H9 (cell line): ENCODE measurements around the gene ADAM22. TPM values are rescaled to one million over a fixed set of nuclear protein-coding genes. Genes with fewer than 3 reads are reported as not detected.

Source experiments
- DNase-seq: peaks from one replicate; pipeline ENCODE4 v3.0.0-alpha.2; 2017
- H2AFZ ChIP-seq: one replicate; pipeline ENCODE4 v1.6.1; 2013; ENCODE audit warnings: mild to moderate bottlenecking, low read length, control low read depth, moderate library complexity
- H2AK5ac ChIP-seq: 2 replicates; pipeline ENCODE4 v1.6.1; 2013; ENCODE audit warnings: low read length, control low read depth, mixed read lengths; ENCODE audit not compliant: insufficient read length
- H2BK120ac ChIP-seq: one replicate; pipeline ENCODE4 v1.6.1; 2013; ENCODE audit warnings: low read depth, mild to moderate bottlenecking, low read length, control low read depth, inconsistent platforms; ENCODE audit not compliant: poor library complexity, severe bottlenecking
- H2BK12ac ChIP-seq: 2 replicates; pipeline ENCODE4 v1.6.1; 2013; ENCODE audit warnings: low read length, control low read depth, mixed read lengths, low read depth; ENCODE audit not compliant: insufficient read length
- H2BK15ac ChIP-seq: 2 replicates; pipeline ENCODE4 v1.6.1; 2013; ENCODE audit warnings: low read depth, low read length, control low read depth
- H2BK20ac ChIP-seq: one replicate; pipeline ENCODE4 v1.6.1; 2013; ENCODE audit warnings: low read depth, mild to moderate bottlenecking, low read length, control low read depth, inconsistent platforms; ENCODE audit not compliant: poor library complexity, severe bottlenecking
- H2BK5ac ChIP-seq: 2 replicates; pipeline ENCODE4 v1.6.1; 2013; ENCODE audit warnings: low read length, control low read depth, mixed read lengths; ENCODE audit not compliant: insufficient read length
- H3K14ac ChIP-seq: 2 replicates; pipeline ENCODE4 v1.6.1; 2013; ENCODE audit warnings: low read length, control low read depth; ENCODE audit not compliant: insufficient read depth
- H3K18ac ChIP-seq: 2 replicates; pipeline ENCODE4 v1.6.1; 2013; ENCODE audit warnings: low read depth, mild to moderate bottlenecking, mixed read lengths, low read length, control low read depth; ENCODE audit not compliant: insufficient read length
- H3K23ac ChIP-seq: 2 replicates; pipeline ENCODE4 v1.6.1; 2013; ENCODE audit warnings: low read length, control low read depth, mixed read lengths, low read depth; ENCODE audit not compliant: insufficient read length
- H3K23me2 ChIP-seq: 2 replicates; pipeline ENCODE4 v1.6.1; 2013; ENCODE audit warnings: low read depth, mild to moderate bottlenecking, mixed read lengths, low read length, control low read depth; ENCODE audit not compliant: insufficient read length, poor library complexity, severe bottlenecking
- H3K27ac ChIP-seq: 2 replicates; pipeline ENCODE4 v1.5.1; 2013; ENCODE audit warnings: low read length, control low read depth, mixed read lengths, low read depth; ENCODE audit not compliant: insufficient read length
- H3K27me3 ChIP-seq: 2 replicates; pipeline ENCODE4 v1.6.1; 2013; ENCODE audit warnings: low read length, control low read depth, inconsistent platforms; ENCODE audit not compliant: insufficient read depth
- H3K4ac ChIP-seq: 2 replicates; pipeline ENCODE4 v1.6.1; 2013; ENCODE audit warnings: low read depth, mild to moderate bottlenecking, control low read depth, inconsistent platforms, low read length, moderate library complexity
- H3K4me1 ChIP-seq: 2 replicates; pipeline ENCODE4 v1.6.1; 2013; ENCODE audit warnings: low read length, control low read depth, inconsistent platforms; ENCODE audit not compliant: insufficient read depth
- H3K4me2 ChIP-seq: 2 replicates; pipeline ENCODE4 v1.6.1; 2013; ENCODE audit warnings: low read length, control low read depth, mixed read lengths; ENCODE audit not compliant: insufficient read length, insufficient read depth
- H3K56ac ChIP-seq: 2 replicates; pipeline ENCODE4 v1.6.1; 2013; ENCODE audit warnings: low read depth, mild to moderate bottlenecking, mixed read lengths, low read length, control low read depth; ENCODE audit not compliant: insufficient read length
- H3K79me1 ChIP-seq: 2 replicates; pipeline ENCODE4 v1.6.1; 2013; ENCODE audit warnings: low read depth, mild to moderate bottlenecking, moderate library complexity, low read length, control low read depth, inconsistent platforms; ENCODE audit not compliant: insufficient read depth, poor library complexity, severe bottlenecking
- H3K79me2 ChIP-seq: 2 replicates; pipeline ENCODE4 v1.6.1; 2013; ENCODE audit warnings: low read length, control low read depth, inconsistent platforms; ENCODE audit not compliant: insufficient read depth
- H3K9ac ChIP-seq: 2 replicates; pipeline ENCODE4 v1.6.1; 2013; ENCODE audit warnings: low read length, control low read depth, mixed read lengths; ENCODE audit not compliant: insufficient read length; ENCODE audit errors: extremely low read depth
- H3K9me3 ChIP-seq: one replicate; pipeline ENCODE4 v1.6.1; 2013; ENCODE audit warnings: low read depth, low read length, inconsistent platforms; ENCODE audit not compliant: control insufficient read depth
- H3T11ph ChIP-seq: one replicate; pipeline ENCODE4 v1.6.1; 2013; ENCODE audit warnings: mild to moderate bottlenecking, low read length, control low read depth, inconsistent platforms
- H4K20me1 ChIP-seq: one replicate; pipeline ENCODE4 v1.6.1; 2013; ENCODE audit not compliant: control insufficient read depth, insufficient read length, insufficient read depth
- H4K5ac ChIP-seq: 2 replicates; pipeline ENCODE4 v1.6.1; 2013; ENCODE audit warnings: low read depth, mild to moderate bottlenecking, mixed read lengths, low read length, control low read depth; ENCODE audit not compliant: insufficient read length
- H4K8ac ChIP-seq: replicated peaks from 2 replicates; pipeline ENCODE4 v1.6.1; 2013; ENCODE audit warnings: low read length, control low read depth, mixed read lengths, low read depth; ENCODE audit not compliant: insufficient read length
- H4K91ac ChIP-seq: 2 replicates; pipeline ENCODE4 v1.6.1; 2013; ENCODE audit warnings: low read depth, mild to moderate bottlenecking, moderate library complexity, mixed read lengths, low read length, control low read depth; ENCODE audit not compliant: insufficient read length
- H3K27ac Mint-ChIP-seq, 3 experiments: 2 replicates in 2 of 3; 3 replicates in 1 of 3; pipeline ENCODE4 v1.8.0; 2020 to 2021; ENCODE audit warnings: mixed read lengths in 3 of 3, mild to moderate bottlenecking in 1 of 3, moderate library complexity in 1 of 3
- H3K27me3 Mint-ChIP-seq: 2 replicates; pipeline ENCODE4 v1.8.0; 2021; ENCODE audit warnings: low read depth, mild to moderate bottlenecking, moderate library complexity, mixed read lengths
- H3K36me3 Mint-ChIP-seq, 3 experiments: 2 replicates in 2 of 3; 3 replicates in 1 of 3; pipeline ENCODE4 v1.8.0; 2020 to 2021; ENCODE audit warnings: low read depth in 3 of 3, mixed read lengths in 3 of 3; ENCODE audit not compliant: insufficient read depth in 1 of 3
- H3K4me1 Mint-ChIP-seq, 2 experiments: 2 replicates each; pipeline ENCODE4 v1.8.0; 2020; ENCODE audit warnings: mixed read lengths in 2 of 2
- H3K4me3 Mint-ChIP-seq, 2 experiments: 2 replicates in 1 of 2; 3 replicates in 1 of 2; pipeline ENCODE4 v1.8.0; 2020 to 2021; ENCODE audit warnings: mild to moderate bottlenecking in 2 of 2, mixed read lengths in 2 of 2, moderate library complexity in 1 of 2
- H3K9me3 Mint-ChIP-seq, 2 experiments: 2 replicates in 1 of 2; 3 replicates in 1 of 2; pipeline ENCODE4 v1.8.0; 2020; ENCODE audit warnings: mild to moderate bottlenecking in 2 of 2, mixed read lengths in 2 of 2, moderate library complexity in 1 of 2
- CTCF ChIP-seq: fragments of 200-600 bp; sonication (generic); conservative IDR thresholded peaks from 3 replicates; pipeline ENCODE4 v1.8.0; 2021; ENCODE audit warnings: antibody characterized with exemption, mild to moderate bottlenecking
- WGBS: extraction: QIAGEN DNeasy Blood & Tissue Kit; methylation state at CpG from one replicate; pipeline ENCODE4 v1.1.7; 2013; ENCODE audit warnings: missing lambda C conversion rate, low lambda C conversion rate, mixed read lengths; ENCODE audit not compliant: insufficient read length; ENCODE audit errors: extremely low coverage; 5-methylcytosine and 5-hydroxymethylcytosine counted together
- total RNA-seq: library from RNA; stranded (reverse); gene quantifications from 2 replicates; pipeline ENCODE4 v1.2.1, GENCODE V29; 2021

Gene ADAM22
- total RNA-seq, 1 experiment from 2014 or later, result 8.7 TPM

GRCh38 chr7:88111954-88112471, 178.0 kb downstream of the ADAM22 start:
- Histone ChIP-seq H3K9me3 (no peaks in the 10 kb centered on the region), H2BK5ac (no peak overlapping the region), H2BK12ac (no peak overlapping the region), H2AFZ (no peak overlapping the region), H3K4ac (no peak overlapping the region), H2AK5ac (no peak overlapping the region), H3K23me2 (no peaks in the 10 kb centered on the region), H3K79me2 (no peaks in the 10 kb centered on the region), H3K79me1 (no peaks in the 10 kb centered on the region), H4K91ac (no peak overlapping the region), H3K18ac (no peak overlapping the region), H4K5ac (no peak overlapping the region), H4K8ac (no peak overlapping the region), H4K20me1 (no peaks in the 10 kb centered on the region), H3T11ph (no peak overlapping the region), H3K56ac (no peak overlapping the region), H2BK15ac (no peak overlapping the region), H3K9ac (no peak overlapping the region), H2BK20ac (no peak overlapping the region), H3K4me1 (no peaks in the 10 kb centered on the region; the same call in 1 of the 2 replicates), H3K14ac (no peak overlapping the region), H3K23ac (no peak overlapping the region), H3K27ac (no peak overlapping the region), H3K4me2 (no peak overlapping the region), H3K27me3 (no peaks in the 10 kb centered on the region; the same call in 1 of the 2 replicates), H2BK120ac (no peak overlapping the region)
- WGBS, result no CpG with 5 or more reads among the region's 2 CpGs
- no peak for TF ChIP-seq CTCF
- no peak for DNase-seq
- Mint-ChIP-seq H3K4me3 (no peak overlapping the region), H3K4me1 (peaks cover 20 to 23% of the 10 kb centered on the region in 2 experiments), H3K27me3 (no peaks in the 10 kb centered on the region), H3K27ac (peak overlapping the region in 1 of 3 experiments; percentile 47; a peak in 1 of 7 replicates), H3K9me3 (no peaks in the 10 kb centered on the region), H3K36me3 (peaks cover 2 to 11% (median 5%) of the 10 kb centered on the region in 3 experiments; a peak in 5 of 7 replicates)
